ENCODE results near the gene CD14. TPM values are rescaled to one million over a fixed set of nuclear protein-coding genes. Genes with fewer than 3 reads are reported as not detected.

The CD14 gene
- total and polyA plus RNA-seq, 2 experiments from 2014 or later, result 0.45 to 2.3 TPM

DNA sequence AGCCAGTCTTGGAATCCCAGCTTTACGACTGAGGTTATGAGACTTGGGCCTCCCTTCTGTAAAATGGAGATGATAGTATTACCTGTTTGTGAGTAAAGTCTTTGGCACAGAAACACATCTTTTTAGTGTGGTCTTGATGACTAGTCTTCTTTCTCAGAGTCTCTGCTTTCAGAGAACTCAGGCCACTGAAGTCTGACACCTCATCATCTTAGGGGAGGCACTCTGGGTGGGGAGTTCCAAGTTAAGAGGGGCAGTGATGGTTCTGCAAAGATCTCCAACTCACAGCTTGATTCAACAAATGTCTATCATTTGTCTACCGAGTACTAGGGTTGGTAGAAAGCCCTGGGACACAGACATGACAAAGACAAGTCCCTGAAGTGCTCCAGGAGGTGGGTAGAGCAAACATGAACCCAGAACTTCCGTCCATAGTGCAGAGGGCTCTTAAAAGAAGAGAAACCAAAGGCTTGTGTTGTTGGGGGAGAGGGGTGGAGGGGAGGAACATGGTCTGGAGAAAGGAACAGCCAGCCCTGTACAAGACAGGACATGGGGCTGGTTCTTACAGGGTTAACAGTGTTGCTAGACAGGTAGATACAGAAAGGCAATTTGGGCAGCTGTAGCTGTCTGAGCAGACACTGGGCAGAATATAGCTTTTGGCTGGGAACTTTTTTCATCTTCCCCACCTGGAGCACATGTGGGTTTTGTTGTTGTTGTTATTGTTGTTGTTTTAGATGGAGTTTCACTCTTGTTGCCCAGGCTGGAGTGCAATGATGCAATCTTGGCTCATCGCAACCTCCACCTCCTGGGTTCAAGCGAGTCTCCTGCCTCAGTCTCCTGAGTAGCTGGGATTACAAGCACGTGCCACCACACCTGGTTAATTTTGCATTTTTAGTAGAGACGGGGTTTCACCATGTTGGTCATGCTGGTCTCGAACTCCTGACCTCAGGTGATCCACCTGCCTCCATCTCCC lies 2.6 kb upstream of the CD14 start:
- no peaks in the 10 kb centered on the region for H3K9me2 ChIP-seq (replicated peaks; ENCODE audit: insufficient read depth)
- H4K20me1 ChIP-seq (ENCODE audit: insufficient read depth, poor library complexity, severe bottlenecking), result no peaks in the 10 kb centered on the region
- H3K79me2 ChIP-seq, result peaks cover 5% of the 10 kb centered on the region
- TF ChIP-seq EZH2phosphoT487 (IDR thresholded peaks at IDR 0.05; ENCODE audit: low read depth, severe bottlenecking, unreplicated experiment) (no peak), EZH2 (IDR thresholded peaks at IDR 0.05; ENCODE audit: borderline replicate concordance) (no peak)
- TF ChIP-seq, protein P1, sequence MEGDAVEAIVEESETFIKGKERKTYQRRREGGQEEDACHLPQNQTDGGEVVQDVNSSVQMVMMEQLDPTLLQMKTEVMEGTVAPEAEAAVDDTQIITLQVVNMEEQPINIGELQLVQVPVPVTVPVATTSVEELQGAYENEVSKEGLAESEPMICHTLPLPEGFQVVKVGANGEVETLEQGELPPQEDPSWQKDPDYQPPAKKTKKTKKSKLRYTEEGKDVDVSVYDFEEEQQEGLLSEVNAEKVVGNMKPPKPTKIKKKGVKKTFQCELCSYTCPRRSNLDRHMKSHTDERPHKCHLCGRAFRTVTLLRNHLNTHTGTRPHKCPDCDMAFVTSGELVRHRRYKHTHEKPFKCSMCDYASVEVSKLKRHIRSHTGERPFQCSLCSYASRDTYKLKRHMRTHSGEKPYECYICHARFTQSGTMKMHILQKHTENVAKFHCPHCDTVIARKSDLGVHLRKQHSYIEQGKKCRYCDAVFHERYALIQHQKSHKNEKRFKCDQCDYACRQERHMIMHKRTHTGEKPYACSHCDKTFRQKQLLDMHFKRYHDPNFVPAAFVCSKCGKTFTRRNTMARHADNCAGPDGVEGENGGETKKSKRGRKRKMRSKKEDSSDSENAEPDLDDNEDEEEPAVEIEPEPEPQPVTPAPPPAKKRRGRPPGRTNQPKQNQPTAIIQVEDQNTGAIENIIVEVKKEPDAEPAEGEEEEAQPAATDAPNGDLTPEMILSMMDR (IDR thresholded peaks at IDR 0.05; ENCODE audit: poor library complexity), result no peak
- H3K4me2 ChIP-seq, result no peak overlapping the region
- no peak for DNase-seq (ENCODE audit: low spot score)
- H3K4me1 ChIP-seq (ENCODE audit: insufficient read depth), result peaks cover 5% of the 10 kb centered on the region
- H3K27ac ChIP-seq, result no peak overlapping the region
- no peaks in the 10 kb centered on the region for H3K36me3 ChIP-seq (replicated peaks; ENCODE audit: insufficient read depth, low read depth)
- no peaks in the 10 kb centered on the region for H3K9me3 ChIP-seq (ENCODE audit: low read depth)
- 88% methylated on average over 8 of the region's 8 CpGs for WGBS (ENCODE audit: low lambda C conversion rate, missing lambda C conversion rate)
- H2AFZ ChIP-seq, result no peak overlapping the region
- no peaks in the 10 kb centered on the region for H3K27me3 ChIP-seq
- no peak overlapping the region for H3K4me3 ChIP-seq

DNA sequence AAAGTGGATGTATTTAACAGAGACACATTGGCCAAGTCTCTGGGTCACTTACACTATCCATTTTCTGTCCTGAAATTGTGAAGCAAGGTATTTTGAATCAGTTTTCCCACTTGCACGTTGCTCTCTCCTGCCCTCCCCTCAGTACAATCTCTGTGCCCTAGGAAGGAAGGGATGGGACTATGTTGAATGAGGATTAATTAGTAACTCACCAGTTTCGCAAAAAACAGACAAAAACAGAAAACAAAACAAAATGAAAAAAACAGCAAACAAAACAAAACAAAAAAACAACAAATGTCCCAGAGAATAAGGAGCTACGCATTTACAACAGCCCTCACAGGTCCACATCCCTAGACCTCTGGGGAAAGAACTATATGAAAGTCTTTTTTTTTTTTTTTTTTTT lies 1.1 kb upstream of the CD14 start:
- WGBS (ENCODE audit: low lambda C conversion rate, missing lambda C conversion rate), result 72% methylated on average over 3 of the region's 3 CpGs

DNA sequence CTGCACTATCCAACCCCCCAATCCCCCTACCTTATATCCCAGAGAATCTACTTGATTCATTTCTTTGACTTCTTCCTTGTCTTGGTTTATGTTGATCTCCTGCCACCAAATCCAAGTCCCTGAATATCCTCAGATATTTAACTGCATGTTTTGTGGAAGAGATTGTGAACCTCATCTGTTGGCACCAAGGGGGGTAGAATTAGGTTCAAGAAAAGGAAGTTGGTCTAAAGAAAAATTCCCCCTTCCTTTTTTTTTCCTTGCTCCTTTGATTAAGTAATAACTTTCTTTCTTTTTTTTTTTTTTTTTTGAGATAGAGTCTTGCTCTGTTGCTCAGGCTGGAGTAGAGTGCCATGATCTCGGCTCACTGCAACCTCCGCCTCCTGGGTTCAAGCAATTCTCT lies 526 bp upstream of the CD14 start:
- H3K4me3 ChIP-seq, result no peak overlapping the region
- TF ChIP-seq EZH2 (IDR thresholded peaks at IDR 0.05; ENCODE audit: borderline replicate concordance), result no peak
- TF ChIP-seq, protein P1 (IDR thresholded peaks at IDR 0.05; ENCODE audit: poor library complexity), result no peak
- H4K20me1 ChIP-seq (ENCODE audit: insufficient read depth, poor library complexity, severe bottlenecking), result no peaks in the 10 kb centered on the region
- no peaks in the 10 kb centered on the region for H3K79me2 ChIP-seq
- H3K4me1 ChIP-seq (ENCODE audit: insufficient read depth), result no peaks in the 10 kb centered on the region
- DNase-seq (ENCODE audit: low spot score), result no peak
- no peak overlapping the region for H3K27ac ChIP-seq
- H3K27me3 ChIP-seq, result no peaks in the 10 kb centered on the region
- no peaks in the 10 kb centered on the region for H3K9me3 ChIP-seq (ENCODE audit: low read depth)
- no peaks in the 10 kb centered on the region for H3K36me3 ChIP-seq (replicated peaks; ENCODE audit: insufficient read depth, low read depth)
- 87% methylated on average over 2 of the region's 2 CpGs for WGBS (ENCODE audit: low lambda C conversion rate, missing lambda C conversion rate)
- H3K4me2 ChIP-seq, result no peak overlapping the region
- no peaks in the 10 kb centered on the region for H3K9me2 ChIP-seq (replicated peaks; ENCODE audit: insufficient read depth)
- H2AFZ ChIP-seq, result no peak overlapping the region

More for the DNA sequence above, 1.1 kb upstream of the CD14 start:
- Histone ChIP-seq H3K4me3 (no peak overlapping the region), H3K27me3 (no peaks in the 10 kb centered on the region), H3K4me2 (no peak overlapping the region), H3K4me1 (ENCODE audit: insufficient read depth) (no peaks in the 10 kb centered on the region), H4K20me1 (ENCODE audit: insufficient read depth, poor library complexity, severe bottlenecking) (no peaks in the 10 kb centered on the region), H2AFZ (no peak overlapping the region), H3K36me3 (replicated peaks; ENCODE audit: insufficient read depth, low read depth) (no peaks in the 10 kb centered on the region), H3K9me2 (replicated peaks; ENCODE audit: insufficient read depth) (no peaks in the 10 kb centered on the region), H3K79me2 (no peaks in the 10 kb centered on the region), H3K9me3 (ENCODE audit: low read depth) (no peaks in the 10 kb centered on the region), H3K27ac (no peak overlapping the region)
- no peak for DNase-seq (ENCODE audit: low spot score)
- TF ChIP-seq, protein P1 (IDR thresholded peaks at IDR 0.05; ENCODE audit: poor library complexity), result no peak
- no peak for TF ChIP-seq EZH2phosphoT487 (IDR thresholded peaks at IDR 0.05; ENCODE audit: low read depth, severe bottlenecking, unreplicated experiment)
- no peak for TF ChIP-seq EZH2 (IDR thresholded peaks at IDR 0.05; ENCODE audit: borderline replicate concordance)
